HepG2 (cell line): Measurements from ENCODE around the gene BCAS1.

Source experiments
- ELF4 ChIP-seq: sonication (generic); formaldehyde crosslinking; IDR thresholded peaks from 2 replicates; pipeline ENCODE4 v1.5.0; 2020; ENCODE audit warnings: missing genetic modification reagents, mild to moderate bottlenecking, moderate library complexity, borderline replicate concordance
- GATA4 ChIP-seq: sonication (generic); IDR thresholded peaks from 2 replicates; pipeline ENCODE4 v1.6.1; 2016; ENCODE audit warnings: antibody characterized with exemption, low read depth, borderline replicate concordance
- KLF9 ChIP-seq: IDR thresholded peaks from 2 replicates; pipeline ENCODE4 v1.6.1; 2016; ENCODE audit warnings: low read depth
- MXI1 ChIP-seq: IDR thresholded peaks from 3 replicates; pipeline ENCODE4 v1.6.1; 2012; ENCODE audit warnings: low read depth, low read length, inconsistent platforms, borderline replicate concordance
- POLR2A ChIP-seq, 2 experiments: IDR thresholded peaks; 2 replicates each; pipeline ENCODE4 v1.6.1; 2011; ENCODE audit warnings: low read depth in 2 of 2, low read length in 2 of 2, mild to moderate bottlenecking in 1 of 2, moderate library complexity in 1 of 2; ENCODE audit not compliant: insufficient read depth in 1 of 2
- RAD21 ChIP-seq: fragments of 450-650 bp; formaldehyde crosslinking; IDR thresholded peaks from 2 replicates; pipeline ENCODE4 v1.5.0; 2020; ENCODE audit warnings: mild to moderate bottlenecking
- TOE1 ChIP-seq: sonication (generic); formaldehyde crosslinking; IDR thresholded peaks from 2 replicates; pipeline ENCODE4 v1.4.0; 2020; ENCODE audit warnings: mild to moderate bottlenecking, missing genetic modification reagents
- TF ChIP-seq, protein P1 (sequence below): sonication (generic); formaldehyde crosslinking; IDR thresholded peaks from 2 replicates; pipeline ENCODE4 v1.8.1; 2023; ENCODE audit warnings: mild to moderate bottlenecking, missing genetic modification reagents
- TF ChIP-seq, protein P2 (sequence below): sonication (generic); formaldehyde crosslinking; IDR thresholded peaks from 2 replicates; pipeline ENCODE4 v1.4.0; 2020; ENCODE audit warnings: missing genetic modification reagents
- TF ChIP-seq, protein P3 (sequence below): sonication (generic); formaldehyde crosslinking; IDR thresholded peaks from 2 replicates; pipeline ENCODE4 v1.5.0; 2020; ENCODE audit warnings: mild to moderate bottlenecking, missing genetic modification reagents, moderate library complexity

DNA sequence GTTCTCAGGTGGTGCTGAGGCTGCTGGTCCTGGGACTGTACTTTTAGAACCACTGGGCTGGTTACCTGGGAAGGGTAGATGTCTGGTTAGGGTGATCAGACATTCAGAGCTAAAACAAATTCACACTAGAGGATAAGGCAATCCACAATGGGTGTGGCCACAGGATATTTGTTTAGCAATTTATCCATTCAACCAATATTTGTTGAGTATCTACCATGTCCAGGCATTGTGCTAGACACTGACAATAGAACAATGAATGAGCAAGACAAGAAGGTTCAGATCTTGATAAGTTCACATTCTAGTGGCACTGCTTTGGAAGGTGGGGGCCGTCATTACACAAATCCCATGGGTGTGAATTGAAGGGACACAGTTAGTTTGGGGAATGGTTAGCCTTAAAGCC is 131.7 kb downstream of the BCAS1 start:
- TF ChIP-seq ELF4 (CRISPR knock-in tag) (no peak), MXI1 (no peak), RAD21 (CRISPR knock-in tag) (no peak), TOE1 (no peak), POLR2A (IDR thresholded peaks at IDR 0.05; ENCODE audit: insufficient read depth in 1 of 2, low read depth in 2 of 2, low read length in 2 of 2) (no peak), KLF9 (CRISPR knock-in tag) (no peak), GATA4 (no peak)
- TF ChIP-seq, protein P1, sequence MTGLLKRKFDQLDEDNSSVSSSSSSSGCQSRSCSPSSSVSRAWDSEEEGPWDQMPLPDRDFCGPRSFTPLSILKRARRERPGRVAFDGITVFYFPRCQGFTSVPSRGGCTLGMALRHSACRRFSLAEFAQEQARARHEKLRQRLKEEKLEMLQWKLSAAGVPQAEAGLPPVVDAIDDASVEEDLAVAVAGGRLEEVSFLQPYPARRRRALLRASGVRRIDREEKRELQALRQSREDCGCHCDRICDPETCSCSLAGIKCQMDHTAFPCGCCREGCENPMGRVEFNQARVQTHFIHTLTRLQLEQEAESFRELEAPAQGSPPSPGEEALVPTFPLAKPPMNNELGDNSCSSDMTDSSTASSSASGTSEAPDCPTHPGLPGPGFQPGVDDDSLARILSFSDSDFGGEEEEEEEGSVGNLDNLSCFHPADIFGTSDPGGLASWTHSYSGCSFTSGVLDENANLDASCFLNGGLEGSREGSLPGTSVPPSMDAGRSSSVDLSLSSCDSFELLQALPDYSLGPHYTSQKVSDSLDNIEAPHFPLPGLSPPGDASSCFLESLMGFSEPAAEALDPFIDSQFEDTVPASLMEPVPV (CRISPR knock-in tag): no peak
- TF ChIP-seq, protein P2, sequence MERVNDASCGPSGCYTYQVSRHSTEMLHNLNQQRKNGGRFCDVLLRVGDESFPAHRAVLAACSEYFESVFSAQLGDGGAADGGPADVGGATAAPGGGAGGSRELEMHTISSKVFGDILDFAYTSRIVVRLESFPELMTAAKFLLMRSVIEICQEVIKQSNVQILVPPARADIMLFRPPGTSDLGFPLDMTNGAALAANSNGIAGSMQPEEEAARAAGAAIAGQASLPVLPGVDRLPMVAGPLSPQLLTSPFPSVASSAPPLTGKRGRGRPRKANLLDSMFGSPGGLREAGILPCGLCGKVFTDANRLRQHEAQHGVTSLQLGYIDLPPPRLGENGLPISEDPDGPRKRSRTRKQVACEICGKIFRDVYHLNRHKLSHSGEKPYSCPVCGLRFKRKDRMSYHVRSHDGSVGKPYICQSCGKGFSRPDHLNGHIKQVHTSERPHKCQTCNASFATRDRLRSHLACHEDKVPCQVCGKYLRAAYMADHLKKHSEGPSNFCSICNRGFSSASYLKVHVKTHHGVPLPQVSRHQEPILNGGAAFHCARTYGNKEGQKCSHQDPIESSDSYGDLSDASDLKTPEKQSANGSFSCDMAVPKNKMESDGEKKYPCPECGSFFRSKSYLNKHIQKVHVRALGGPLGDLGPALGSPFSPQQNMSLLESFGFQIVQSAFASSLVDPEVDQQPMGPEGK: 0 out of 2 replicates have a peak, but pooled peaks have one; percentile 7
- TF ChIP-seq, protein P3, sequence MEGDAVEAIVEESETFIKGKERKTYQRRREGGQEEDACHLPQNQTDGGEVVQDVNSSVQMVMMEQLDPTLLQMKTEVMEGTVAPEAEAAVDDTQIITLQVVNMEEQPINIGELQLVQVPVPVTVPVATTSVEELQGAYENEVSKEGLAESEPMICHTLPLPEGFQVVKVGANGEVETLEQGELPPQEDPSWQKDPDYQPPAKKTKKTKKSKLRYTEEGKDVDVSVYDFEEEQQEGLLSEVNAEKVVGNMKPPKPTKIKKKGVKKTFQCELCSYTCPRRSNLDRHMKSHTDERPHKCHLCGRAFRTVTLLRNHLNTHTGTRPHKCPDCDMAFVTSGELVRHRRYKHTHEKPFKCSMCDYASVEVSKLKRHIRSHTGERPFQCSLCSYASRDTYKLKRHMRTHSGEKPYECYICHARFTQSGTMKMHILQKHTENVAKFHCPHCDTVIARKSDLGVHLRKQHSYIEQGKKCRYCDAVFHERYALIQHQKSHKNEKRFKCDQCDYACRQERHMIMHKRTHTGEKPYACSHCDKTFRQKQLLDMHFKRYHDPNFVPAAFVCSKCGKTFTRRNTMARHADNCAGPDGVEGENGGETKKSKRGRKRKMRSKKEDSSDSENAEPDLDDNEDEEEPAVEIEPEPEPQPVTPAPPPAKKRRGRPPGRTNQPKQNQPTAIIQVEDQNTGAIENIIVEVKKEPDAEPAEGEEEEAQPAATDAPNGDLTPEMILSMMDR (CRISPR knock-in tag): no peak
